NB4 (cell line): Measurements from ENCODE around the gene GNB1.
"Not testable (repeated sequence)": the region's sequence is repeated elsewhere in the genome, so short reads cannot be mapped to it uniquely, and the experiment has no call there.

Experiments used
- DNase-seq: peaks from one replicate; pipeline ENCODE4 v3.0.0; 2010; ENCODE audit warnings: low read depth
- H3K4me3 ChIP-seq: one replicate; pipeline ENCODE4 v1.5.1; 2011; ENCODE audit warnings: mild to moderate bottlenecking, low read depth, low read length, moderate library complexity
- CTCF ChIP-seq: IDR thresholded peaks from one replicate; pipeline ENCODE4 v1.5.1; 2012; ENCODE audit warnings: low read depth, low read length
- MAX ChIP-seq: IDR thresholded peaks from 2 replicates; pipeline ENCODE4 v1.6.1; 2011; ENCODE audit warnings: low read depth, low read length
- MYC ChIP-seq: IDR thresholded peaks from 2 replicates; pipeline ENCODE4 v1.6.1; 2011; ENCODE audit warnings: low read depth, low read length
- POLR2A ChIP-seq: IDR thresholded peaks from 2 replicates; pipeline ENCODE4 v1.6.1; 2011; ENCODE audit warnings: mild to moderate bottlenecking; ENCODE audit not compliant: insufficient read length; ENCODE audit errors: extremely low read depth

The GNB1 gene

GRCh38 chr1:1937549-1938275 is 46.8 kb upstream of the GNB1 start:
- H3K4me3 ChIP-seq: no peak overlapping the region
- no peak for DNase-seq
- TF ChIP-seq POLR2A: no peak
- no peak for TF ChIP-seq MAX
- no peak for TF ChIP-seq MYC
- TF ChIP-seq CTCF: no peak

GRCh38 chr1:1937061-1937460 is 46.2 kb upstream of the GNB1 start:
- H3K4me3 ChIP-seq: no peak overlapping the region
- DNase-seq: no peak
- TF ChIP-seq MYC: no peak
- TF ChIP-seq MAX: no peak
- TF ChIP-seq CTCF: no peak
- TF ChIP-seq POLR2A: no peak

- H3K4me3 ChIP-seq, DNase-seq: not testable (repeated sequence)
Measured at GRCh38 chr1:1934848-1935247, 44.0 kb upstream of the GNB1 start.

DNA sequence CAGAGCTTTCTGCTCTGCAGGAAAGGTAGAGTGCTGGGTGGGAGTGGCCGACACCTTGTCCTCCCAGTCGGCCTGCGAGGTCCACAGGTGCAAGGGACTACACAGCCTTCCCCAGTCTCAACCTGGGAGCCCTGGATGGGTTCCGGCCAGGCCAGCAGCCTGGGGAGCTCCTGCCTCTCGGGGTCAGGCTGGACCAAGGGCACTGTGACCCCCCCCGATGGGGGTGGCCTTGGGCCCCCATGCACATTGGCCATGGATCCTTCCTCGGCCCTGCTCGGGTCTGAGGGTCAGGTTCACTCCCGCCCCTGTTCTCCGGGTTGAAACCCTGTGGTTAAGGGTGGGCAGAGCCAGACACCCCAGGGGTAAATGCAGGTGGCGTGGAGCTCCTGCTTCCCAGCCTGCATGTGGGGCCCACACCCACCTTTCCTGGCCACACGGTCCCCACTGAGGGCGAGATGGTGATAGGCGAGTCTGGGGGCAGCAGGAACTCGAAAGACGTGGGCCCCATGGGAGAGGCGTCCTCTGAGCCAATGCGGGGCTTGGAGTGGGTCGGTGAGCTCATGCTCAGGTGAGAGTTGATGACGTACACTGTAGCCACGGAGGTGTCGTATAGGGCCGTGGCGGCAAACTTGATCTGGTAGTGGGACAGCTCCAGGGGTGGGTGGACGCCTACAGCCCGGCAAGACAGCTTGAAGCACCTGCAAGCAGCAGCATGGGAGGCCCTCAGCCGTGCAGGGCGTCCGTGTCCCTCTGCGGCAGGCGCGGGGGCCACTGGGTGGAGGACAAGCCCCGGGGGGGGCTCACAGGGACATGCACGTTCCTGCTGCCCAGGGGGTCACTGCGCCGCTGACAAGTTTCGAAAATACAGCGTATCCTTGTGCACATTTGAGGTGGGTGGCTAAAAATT is 39.0 kb upstream of the GNB1 start:
- no peak for DNase-seq
- H3K4me3 ChIP-seq: no peak overlapping the region
- TF ChIP-seq CTCF: no peak
- TF ChIP-seq MYC: no peak
- TF ChIP-seq MAX: no peak
- TF ChIP-seq POLR2A: no peak

DNA sequence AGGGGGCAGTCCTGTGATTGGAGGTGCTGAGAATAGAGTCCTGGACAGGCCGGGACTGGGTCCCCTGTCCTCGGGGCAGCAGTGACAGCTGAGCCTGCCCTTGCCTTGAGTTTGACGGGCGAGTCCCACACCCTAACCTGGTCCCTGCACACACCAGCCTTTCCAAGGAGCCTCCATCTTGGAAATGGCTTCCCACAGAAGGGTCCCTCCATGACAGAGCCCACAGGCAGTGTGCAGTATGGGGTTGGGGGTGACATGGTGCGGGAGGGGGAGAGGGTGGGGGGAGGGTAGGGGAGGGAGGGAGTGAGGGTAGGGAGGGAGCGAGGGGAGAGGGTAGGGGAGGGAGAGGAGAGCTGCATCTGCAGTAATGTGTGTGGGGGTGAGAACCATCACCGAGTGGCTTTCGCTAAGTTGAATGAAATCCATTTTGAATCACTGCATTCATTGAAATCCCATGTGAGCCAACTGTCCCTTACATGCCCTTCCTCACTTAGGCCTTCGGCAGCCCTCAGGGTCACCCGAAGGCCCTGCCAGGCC is 38.3 kb upstream of the GNB1 start:
- no peak for TF ChIP-seq POLR2A
- no peak for TF ChIP-seq MAX
- no peak for TF ChIP-seq MYC
- TF ChIP-seq CTCF: no peak
- no peak overlapping the region for H3K4me3 ChIP-seq
- DNase-seq: no peak

DNA sequence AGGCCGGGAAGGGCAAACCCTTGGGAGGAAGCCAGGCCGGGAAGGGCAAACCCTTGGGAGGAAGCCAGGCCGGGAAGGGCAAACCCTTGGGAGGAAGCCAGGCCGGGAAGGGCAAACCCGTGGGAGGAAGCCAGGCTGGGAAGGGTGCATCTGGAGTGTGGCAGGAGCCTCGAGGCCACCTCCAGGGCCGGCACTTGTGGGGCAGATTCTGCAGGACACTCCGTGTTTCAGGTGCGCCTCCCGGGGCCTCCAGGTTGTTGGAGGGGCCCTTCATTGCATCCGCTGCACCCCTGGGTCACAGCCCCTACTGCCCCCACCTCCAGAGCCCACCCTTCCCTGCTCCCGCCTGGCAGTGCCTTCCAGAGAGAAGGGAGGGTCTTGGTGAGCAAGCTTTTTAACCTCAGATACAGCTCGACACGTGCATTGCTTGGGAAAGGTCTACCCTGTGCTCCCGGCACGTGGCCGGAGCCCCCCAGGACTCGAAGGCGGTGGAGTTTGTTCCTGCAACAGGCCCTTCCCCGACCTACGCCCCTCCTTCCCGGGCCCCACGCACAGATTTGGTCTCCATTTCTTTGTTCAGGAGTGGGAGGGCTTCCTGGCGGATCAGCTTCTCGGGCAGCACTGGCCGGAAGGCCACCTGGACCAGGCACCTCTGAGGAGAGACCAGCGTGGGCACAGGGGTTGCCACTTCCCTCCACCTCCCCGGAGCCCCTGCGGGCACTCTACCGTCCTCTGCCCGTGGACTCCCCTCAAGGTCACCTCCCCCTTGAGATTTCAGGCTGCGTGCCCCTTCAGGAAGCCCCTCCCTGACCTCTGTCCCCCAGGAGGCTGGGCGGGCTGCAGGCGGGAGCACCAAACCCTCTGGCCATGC is 37.6 kb upstream of the GNB1 start:
- TF ChIP-seq MYC: no peak
- no peak for TF ChIP-seq CTCF
- no peak for TF ChIP-seq MAX

More for the DNA sequence above, 37.6 kb upstream of the GNB1 start:
- no peak overlapping the region for H3K4me3 ChIP-seq
- DNase-seq: no peak
